HepG2 (cell line): ENCODE data around the gene MICB. TPM values are rescaled to one million over a fixed set of nuclear protein-coding genes. Genes with fewer than 3 reads are reported as not detected.

Source experiments
- ADNP ChIP-seq: sonication (generic); formaldehyde crosslinking; IDR thresholded peaks from 2 replicates; pipeline ENCODE4 v1.4.0; 2020; ENCODE audit warnings: missing genetic modification reagents
- ARNT ChIP-seq: fragments of 450-650 bp; IDR thresholded peaks from 2 replicates; pipeline ENCODE4 v1.6.1; 2017
- MTF2 ChIP-seq: sonication (generic); formaldehyde crosslinking; IDR thresholded peaks from 2 replicates; pipeline ENCODE4 v1.5.0; 2020; ENCODE audit warnings: missing genetic modification reagents, borderline replicate concordance
- NFIB ChIP-seq: sonication (generic); formaldehyde crosslinking; IDR thresholded peaks from 2 replicates; pipeline ENCODE4 v1.9.0; 2021; ENCODE audit warnings: missing genetic modification reagents, mild to moderate bottlenecking, borderline replicate concordance
- NPAS2 ChIP-seq: sonication (generic); formaldehyde crosslinking; IDR thresholded peaks from 2 replicates; pipeline ENCODE4 v1.8.0; 2022; ENCODE audit warnings: mild to moderate bottlenecking, missing genetic modification reagents, borderline replicate concordance
- PITX1 ChIP-seq: sonication (generic); formaldehyde crosslinking; IDR thresholded peaks from 2 replicates; pipeline ENCODE4 v1.5.1; 2020; ENCODE audit warnings: mild to moderate bottlenecking, missing genetic modification reagents
- PRPF4 ChIP-seq: fragments of 200-400 bp; formaldehyde crosslinking; IDR thresholded peaks from 2 replicates; pipeline ENCODE4 v1.6.1; 2016; ENCODE audit warnings: low read length, low read depth; ENCODE audit not compliant: poor library complexity, severe bottlenecking
- SMAD1 ChIP-seq: sonication (generic); formaldehyde crosslinking; IDR thresholded peaks from 2 replicates; pipeline ENCODE4 v1.4.0; 2020; ENCODE audit warnings: missing genetic modification reagents, low read depth, mild to moderate bottlenecking, borderline replicate concordance
- SMAD9 ChIP-seq: sonication (generic); formaldehyde crosslinking; IDR thresholded peaks from 2 replicates; pipeline ENCODE4 v1.5.1; 2020; ENCODE audit warnings: mild to moderate bottlenecking, missing genetic modification reagents
- TAF1 ChIP-seq: sonication (generic); formaldehyde crosslinking; IDR thresholded peaks from 2 replicates; pipeline ENCODE4 v1.4.0; 2020; ENCODE audit warnings: missing genetic modification reagents
- ZFP1 ChIP-seq: IDR thresholded peaks from 2 replicates; pipeline ENCODE4 v1.6.1; 2016
- ZFP37 ChIP-seq: sonication (generic); formaldehyde crosslinking; IDR thresholded peaks from 2 replicates; pipeline ENCODE4 v1.4.0; 2020; ENCODE audit warnings: missing genetic modification reagents, borderline replicate concordance
- ZNF530 ChIP-seq: sonication (generic); formaldehyde crosslinking; IDR thresholded peaks from 2 replicates; pipeline ENCODE4 v1.5.0; 2020; ENCODE audit warnings: low read depth, mild to moderate bottlenecking, missing genetic modification reagents
- ZNF768 ChIP-seq: sonication (generic); formaldehyde crosslinking; IDR thresholded peaks from 2 replicates; pipeline ENCODE4 v1.4.0; 2020; ENCODE audit warnings: missing genetic modification reagents
- ZNF781 ChIP-seq: sonication (generic); formaldehyde crosslinking; IDR thresholded peaks from 2 replicates; pipeline ENCODE4 v1.5.1; 2020; ENCODE audit warnings: borderline replicate concordance, mild to moderate bottlenecking, missing genetic modification reagents; ENCODE audit errors: not compliant biosample characterization
- ZSCAN12 ChIP-seq: sonication (generic); formaldehyde crosslinking; IDR thresholded peaks from 2 replicates; pipeline ENCODE4 v1.9.0; 2021; ENCODE audit warnings: mild to moderate bottlenecking, missing genetic modification reagents
- ZSCAN9 ChIP-seq: IDR thresholded peaks from 2 replicates; pipeline ENCODE4 v1.6.1; 2016; ENCODE audit warnings: borderline replicate concordance
- polyA plus RNA-seq, 8 experiments: library from polyadenylated mRNA; depleted of rRNA in 3 of 8; stranded (reverse) in 7 of 8; unstranded in 1 of 8; fragments of >200 nt; fragmentation: Illumina TruSeq in 4 of 8; extraction: Trizol in 4 of 8; gene quantifications; 2 replicates each; pipeline versions ENCODE4 v1.2.1 to v1.2.3, GENCODE V29; 2011 to 2016; ENCODE audit warnings: low read depth in 4 of 8, missing spikeins in 1 of 8, mixed read lengths in 1 of 8; ENCODE audit not compliant: insufficient read depth in 1 of 8
- total RNA-seq, 5 experiments: library from RNA; depleted of rRNA; stranded (reverse); fragments of >200 nt; fragmentation: Illumina TruSeq; extraction: Trizol; gene quantifications; 2 replicates each; pipeline ENCODE4 v1.2.3, GENCODE V29; 2016; ENCODE audit warnings: low read depth in 1 of 5
- TF ChIP-seq, protein P1 (sequence below): sonication (generic); formaldehyde crosslinking; IDR thresholded peaks from 2 replicates; pipeline ENCODE4 v1.5.0; 2020; ENCODE audit warnings: missing genetic modification reagents, mild to moderate bottlenecking, borderline replicate concordance
- TF ChIP-seq, protein P2 (sequence below): sonication (generic); formaldehyde crosslinking; IDR thresholded peaks from 2 replicates; pipeline ENCODE4 v1.4.0; 2020; ENCODE audit warnings: missing genetic modification reagents, borderline replicate concordance
- TF ChIP-seq, protein P3 (sequence below): sonication (generic); formaldehyde crosslinking; IDR thresholded peaks from 2 replicates; pipeline ENCODE4 v1.8.0; 2022; ENCODE audit warnings: mild to moderate bottlenecking, missing genetic modification reagents, borderline replicate concordance
- TF ChIP-seq, protein P4 (sequence below): sonication (generic); formaldehyde crosslinking; IDR thresholded peaks from 2 replicates; pipeline ENCODE4 v1.5.0; 2020; ENCODE audit warnings: missing genetic modification reagents
- TF ChIP-seq, protein P5 (sequence below): sonication (generic); formaldehyde crosslinking; IDR thresholded peaks from 2 replicates; pipeline ENCODE4 v1.8.0; 2022; ENCODE audit warnings: mild to moderate bottlenecking, missing genetic modification reagents

Gene MICB
- total and polyA plus RNA-seq, 2 of the 13 experiments (the other 11 are each of a cell fraction or from before 2014, with no cell fraction given), result 12.5 to 12.8 TPM

DNA sequence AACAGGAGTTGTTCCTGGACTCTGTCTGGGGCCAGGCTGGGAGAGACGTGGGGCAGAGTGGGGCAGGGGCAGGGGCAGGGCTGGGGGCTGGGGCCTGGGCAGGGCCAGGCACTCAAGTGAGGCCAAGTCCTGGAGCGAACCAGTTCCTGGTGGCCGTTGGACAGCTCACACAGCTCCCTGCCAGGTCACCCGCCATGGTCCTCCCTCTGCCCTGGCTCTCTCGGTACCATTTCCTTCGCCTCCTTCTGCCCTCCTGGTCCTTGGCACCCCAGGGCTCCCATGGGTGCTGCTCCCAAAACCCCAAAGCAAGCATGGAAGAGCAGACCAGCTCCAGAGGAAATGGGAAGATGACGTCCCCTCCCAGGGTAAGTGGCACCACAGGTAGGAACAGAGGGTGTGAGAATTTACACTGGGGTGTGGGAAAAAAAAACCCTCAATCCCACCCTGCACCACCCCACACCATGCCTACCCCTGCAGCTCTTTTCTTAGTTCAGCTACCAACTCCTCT, 30.9 kb downstream of the MICB start, which contains the start of gene MCCD1 (continued):
- TF ChIP-seq, protein P1, sequence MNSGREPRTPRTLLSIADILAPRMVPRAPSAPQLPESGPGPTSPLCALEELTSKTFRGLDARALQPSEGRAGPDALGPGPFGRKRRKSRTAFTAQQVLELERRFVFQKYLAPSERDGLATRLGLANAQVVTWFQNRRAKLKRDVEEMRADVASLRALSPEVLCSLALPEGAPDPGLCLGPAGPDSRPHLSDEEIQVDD (CRISPR knock-in tag), result no peak
- TF ChIP-seq NFIB (CRISPR knock-in tag) (no peak), ZFP1 (CRISPR knock-in tag) (no peak), ZNF781 (CRISPR knock-in tag) (no peak), NPAS2 (no peak), SMAD1 (CRISPR knock-in tag) (no peak), ZNF530 (CRISPR knock-in tag) (no peak), ADNP (CRISPR knock-in tag) (no peak), ZSCAN9 (CRISPR knock-in tag) (no peak), TAF1 (0 out of 2 replicates have a peak, but pooled peaks have one; percentile 21), ZFP37 (CRISPR knock-in tag) (no peak), ARNT (no peak), MTF2 (CRISPR knock-in tag) (no peak), ZNF768 (CRISPR knock-in tag) (0 out of 2 replicates have a peak, but pooled peaks have one; percentile 45), PRPF4 (no peak), ZSCAN12 (CRISPR knock-in tag) (no peak), SMAD9 (CRISPR knock-in tag) (no peak), PITX1 (no peak)
- TF ChIP-seq, protein P2, sequence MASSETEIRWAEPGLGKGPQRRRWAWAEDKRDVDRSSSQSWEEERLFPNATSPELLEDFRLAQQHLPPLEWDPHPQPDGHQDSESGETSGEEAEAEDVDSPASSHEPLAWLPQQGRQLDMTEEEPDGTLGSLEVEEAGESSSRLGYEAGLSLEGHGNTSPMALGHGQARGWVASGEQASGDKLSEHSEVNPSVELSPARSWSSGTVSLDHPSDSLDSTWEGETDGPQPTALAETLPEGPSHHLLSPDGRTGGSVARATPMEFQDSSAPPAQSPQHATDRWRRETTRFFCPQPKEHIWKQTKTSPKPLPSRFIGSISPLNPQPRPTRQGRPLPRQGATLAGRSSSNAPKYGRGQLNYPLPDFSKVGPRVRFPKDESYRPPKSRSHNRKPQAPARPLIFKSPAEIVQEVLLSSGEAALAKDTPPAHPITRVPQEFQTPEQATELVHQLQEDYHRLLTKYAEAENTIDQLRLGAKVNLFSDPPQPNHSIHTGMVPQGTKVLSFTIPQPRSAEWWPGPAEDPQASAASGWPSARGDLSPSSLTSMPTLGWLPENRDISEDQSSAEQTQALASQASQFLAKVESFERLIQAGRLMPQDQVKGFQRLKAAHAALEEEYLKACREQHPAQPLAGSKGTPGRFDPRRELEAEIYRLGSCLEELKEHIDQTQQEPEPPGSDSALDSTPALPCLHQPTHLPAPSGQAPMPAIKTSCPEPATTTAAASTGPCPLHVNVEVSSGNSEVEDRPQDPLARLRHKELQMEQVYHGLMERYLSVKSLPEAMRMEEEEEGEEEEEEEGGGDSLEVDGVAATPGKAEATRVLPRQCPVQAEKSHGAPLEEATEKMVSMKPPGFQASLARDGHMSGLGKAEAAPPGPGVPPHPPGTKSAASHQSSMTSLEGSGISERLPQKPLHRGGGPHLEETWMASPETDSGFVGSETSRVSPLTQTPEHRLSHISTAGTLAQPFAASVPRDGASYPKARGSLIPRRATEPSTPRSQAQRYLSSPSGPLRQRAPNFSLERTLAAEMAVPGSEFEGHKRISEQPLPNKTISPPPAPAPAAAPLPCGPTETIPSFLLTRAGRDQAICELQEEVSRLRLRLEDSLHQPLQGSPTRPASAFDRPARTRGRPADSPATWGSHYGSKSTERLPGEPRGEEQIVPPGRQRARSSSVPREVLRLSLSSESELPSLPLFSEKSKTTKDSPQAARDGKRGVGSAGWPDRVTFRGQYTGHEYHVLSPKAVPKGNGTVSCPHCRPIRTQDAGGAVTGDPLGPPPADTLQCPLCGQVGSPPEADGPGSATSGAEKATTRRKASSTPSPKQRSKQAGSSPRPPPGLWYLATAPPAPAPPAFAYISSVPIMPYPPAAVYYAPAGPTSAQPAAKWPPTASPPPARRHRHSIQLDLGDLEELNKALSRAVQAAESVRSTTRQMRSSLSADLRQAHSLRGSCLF (CRISPR knock-in tag), result no peak
- TF ChIP-seq, protein P3, sequence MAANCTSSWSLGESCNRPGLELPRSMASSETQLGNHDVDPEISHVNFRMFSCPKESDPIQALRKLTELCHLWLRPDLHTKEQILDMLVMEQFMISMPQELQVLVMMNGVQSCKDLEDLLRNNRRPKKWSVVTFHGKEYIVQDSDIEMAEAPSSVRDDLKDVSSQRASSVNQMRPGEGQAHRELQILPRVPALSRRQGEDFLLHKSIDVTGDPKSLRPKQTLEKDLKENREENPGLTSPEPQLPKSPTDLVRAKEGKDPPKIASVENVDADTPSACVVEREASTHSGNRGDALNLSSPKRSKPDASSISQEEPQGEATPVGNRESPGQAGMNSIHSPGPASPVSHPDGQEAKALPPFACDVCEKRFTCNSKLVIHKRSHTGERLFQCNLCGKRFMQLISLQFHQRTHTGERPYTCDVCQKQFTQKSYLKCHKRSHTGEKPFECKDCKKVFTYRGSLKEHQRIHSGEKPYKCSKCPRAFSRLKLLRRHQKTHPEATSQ, result no peak
- TF ChIP-seq, protein P4, sequence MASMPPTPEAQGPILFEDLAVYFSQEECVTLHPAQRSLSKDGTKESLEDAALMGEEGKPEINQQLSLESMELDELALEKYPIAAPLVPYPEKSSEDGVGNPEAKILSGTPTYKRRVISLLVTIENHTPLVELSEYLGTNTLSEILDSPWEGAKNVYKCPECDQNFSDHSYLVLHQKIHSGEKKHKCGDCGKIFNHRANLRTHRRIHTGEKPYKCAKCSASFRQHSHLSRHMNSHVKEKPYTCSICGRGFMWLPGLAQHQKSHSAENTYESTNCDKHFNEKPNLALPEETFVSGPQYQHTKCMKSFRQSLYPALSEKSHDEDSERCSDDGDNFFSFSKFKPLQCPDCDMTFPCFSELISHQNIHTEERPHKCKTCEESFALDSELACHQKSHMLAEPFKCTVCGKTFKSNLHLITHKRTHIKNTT (CRISPR knock-in tag), result no peak
- TF ChIP-seq, protein P5, sequence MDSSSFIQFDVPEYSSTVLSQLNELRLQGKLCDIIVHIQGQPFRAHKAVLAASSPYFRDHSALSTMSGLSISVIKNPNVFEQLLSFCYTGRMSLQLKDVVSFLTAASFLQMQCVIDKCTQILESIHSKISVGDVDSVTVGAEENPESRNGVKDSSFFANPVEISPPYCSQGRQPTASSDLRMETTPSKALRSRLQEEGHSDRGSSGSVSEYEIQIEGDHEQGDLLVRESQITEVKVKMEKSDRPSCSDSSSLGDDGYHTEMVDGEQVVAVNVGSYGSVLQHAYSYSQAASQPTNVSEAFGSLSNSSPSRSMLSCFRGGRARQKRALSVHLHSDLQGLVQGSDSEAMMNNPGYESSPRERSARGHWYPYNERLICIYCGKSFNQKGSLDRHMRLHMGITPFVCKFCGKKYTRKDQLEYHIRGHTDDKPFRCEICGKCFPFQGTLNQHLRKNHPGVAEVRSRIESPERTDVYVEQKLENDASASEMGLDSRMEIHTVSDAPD (CRISPR knock-in tag), result no peak
